ENCODE measurements around the gene UNC5C. TPM values are rescaled to one million over a fixed set of nuclear protein-coding genes. Genes with fewer than 3 reads are reported as not detected.

The UNC5C gene
- total and polyA plus RNA-seq, 4 donors, result 0.27 to 1.2 (median 0.78) TPM

DNA sequence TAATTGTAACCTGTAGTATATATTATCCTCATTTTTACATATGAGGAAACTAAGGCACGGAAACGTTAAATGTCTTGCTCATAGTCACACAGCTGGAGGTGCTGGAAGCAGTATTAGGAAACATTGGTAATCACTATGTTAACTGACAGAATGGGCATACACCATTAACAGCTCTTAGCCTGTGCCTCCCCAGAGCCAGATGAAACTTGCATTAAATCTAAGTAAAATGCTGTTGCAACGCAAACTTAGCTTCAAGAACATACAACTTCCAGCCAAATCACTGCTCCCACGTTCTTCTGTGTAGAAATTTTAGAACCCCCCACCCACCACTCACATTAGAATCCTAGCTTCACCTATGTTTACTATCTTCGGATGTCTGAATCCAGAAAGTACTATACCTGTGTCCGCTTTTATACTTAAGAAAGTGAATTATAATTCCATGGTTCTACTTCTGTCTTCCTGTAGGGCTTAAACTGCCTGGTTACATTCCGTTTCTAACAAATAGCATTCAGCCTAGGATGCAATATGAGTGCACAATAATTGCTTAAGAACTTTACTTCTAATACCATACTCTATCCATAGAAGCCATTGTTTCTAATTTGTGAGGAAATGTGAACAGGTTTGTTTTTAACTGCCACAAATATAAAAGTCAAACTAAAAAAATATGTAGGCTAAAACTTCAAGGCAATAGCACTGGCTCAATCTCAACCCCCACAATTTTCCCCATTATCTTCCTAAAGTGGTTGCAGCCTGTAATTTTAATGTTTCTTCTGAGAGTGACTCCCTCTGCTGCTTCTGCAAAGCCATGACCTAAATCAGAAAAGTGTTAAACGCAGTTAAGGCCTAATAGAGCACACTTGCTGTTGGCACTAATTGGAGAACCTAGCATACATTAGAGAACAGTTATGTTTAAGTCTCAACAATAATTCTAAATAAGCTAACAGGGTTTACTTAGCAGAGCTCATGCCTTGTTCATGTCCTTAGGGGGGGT lies 4.4 kb downstream of the UNC5C start:
- no peak overlapping the region for H3K9ac ChIP-seq (ENCODE audit: low read depth in 1 of 2, low read length in 2 of 2)
- no peaks in the 10 kb centered on the region for H3K36me3 ChIP-seq (ENCODE audit: control insufficient read depth in 4 of 4, insufficient read depth in 3 of 4, low read depth in 1 of 4, low read length in 3 of 4)
- peaks cover 8 to 20% (median 15%) of the 10 kb centered on the region in 4 donors for H3K4me1 ChIP-seq (ENCODE audit: control insufficient read depth in 4 of 4, insufficient read depth in 4 of 4, low read length in 3 of 4)
- peaks cover 0 to 11% (median 6%) of the 10 kb centered on the region in 4 donors for H3K27me3 ChIP-seq (ENCODE audit: control insufficient read depth in 4 of 4, insufficient read depth in 4 of 4, low read length in 3 of 4)
- no peak overlapping the region for H3K27ac ChIP-seq (ENCODE audit: low read depth in 1 of 2, low read length in 2 of 2)
- H3K9me3 ChIP-seq (ENCODE audit: control insufficient read depth in 4 of 4, low read length in 3 of 4), result no peaks in the 10 kb centered on the region
- no peak overlapping the region for H3K4me3 ChIP-seq (ENCODE audit: low read depth in 1 of 3, low read length in 3 of 3)
- TF ChIP-seq SP1 (IDR thresholded peaks at IDR 0.05), result no peak
- TF ChIP-seq FOXA1 (IDR thresholded peaks at IDR 0.05), result no peak
- TF ChIP-seq, protein P1, sequence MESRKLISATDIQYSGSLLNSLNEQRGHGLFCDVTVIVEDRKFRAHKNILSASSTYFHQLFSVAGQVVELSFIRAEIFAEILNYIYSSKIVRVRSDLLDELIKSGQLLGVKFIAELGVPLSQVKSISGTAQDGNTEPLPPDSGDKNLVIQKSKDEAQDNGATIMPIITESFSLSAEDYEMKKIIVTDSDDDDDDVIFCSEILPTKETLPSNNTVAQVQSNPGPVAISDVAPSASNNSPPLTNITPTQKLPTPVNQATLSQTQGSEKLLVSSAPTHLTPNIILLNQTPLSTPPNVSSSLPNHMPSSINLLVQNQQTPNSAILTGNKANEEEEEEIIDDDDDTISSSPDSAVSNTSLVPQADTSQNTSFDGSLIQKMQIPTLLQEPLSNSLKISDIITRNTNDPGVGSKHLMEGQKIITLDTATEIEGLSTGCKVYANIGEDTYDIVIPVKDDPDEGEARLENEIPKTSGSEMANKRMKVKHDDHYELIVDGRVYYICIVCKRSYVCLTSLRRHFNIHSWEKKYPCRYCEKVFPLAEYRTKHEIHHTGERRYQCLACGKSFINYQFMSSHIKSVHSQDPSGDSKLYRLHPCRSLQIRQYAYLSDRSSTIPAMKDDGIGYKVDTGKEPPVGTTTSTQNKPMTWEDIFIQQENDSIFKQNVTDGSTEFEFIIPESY (IDR thresholded peaks at IDR 0.05), result no peak
- TF ChIP-seq EGR1 (IDR thresholded peaks at IDR 0.05; ENCODE audit: low read depth in 2 of 2), result no peak
- TF ChIP-seq GABPA (IDR thresholded peaks at IDR 0.05 in 1 of 2, conservative IDR thresholded peaks at IDR 0.05 in 1 of 2), result no peak
- TF ChIP-seq HNF4G (IDR thresholded peaks at IDR 0.05), result no peak
- no peak for TF ChIP-seq TAF1 (conservative IDR thresholded peaks at IDR 0.05)
- TF ChIP-seq RAD21 (IDR thresholded peaks at IDR 0.05), result peak in 1 of 2 donors; percentile 12
- 58% methylated on average over 8 of the region's 8 CpGs for WGBS
- no peak for DNase-seq (ENCODE audit: low spot score)

DNA sequence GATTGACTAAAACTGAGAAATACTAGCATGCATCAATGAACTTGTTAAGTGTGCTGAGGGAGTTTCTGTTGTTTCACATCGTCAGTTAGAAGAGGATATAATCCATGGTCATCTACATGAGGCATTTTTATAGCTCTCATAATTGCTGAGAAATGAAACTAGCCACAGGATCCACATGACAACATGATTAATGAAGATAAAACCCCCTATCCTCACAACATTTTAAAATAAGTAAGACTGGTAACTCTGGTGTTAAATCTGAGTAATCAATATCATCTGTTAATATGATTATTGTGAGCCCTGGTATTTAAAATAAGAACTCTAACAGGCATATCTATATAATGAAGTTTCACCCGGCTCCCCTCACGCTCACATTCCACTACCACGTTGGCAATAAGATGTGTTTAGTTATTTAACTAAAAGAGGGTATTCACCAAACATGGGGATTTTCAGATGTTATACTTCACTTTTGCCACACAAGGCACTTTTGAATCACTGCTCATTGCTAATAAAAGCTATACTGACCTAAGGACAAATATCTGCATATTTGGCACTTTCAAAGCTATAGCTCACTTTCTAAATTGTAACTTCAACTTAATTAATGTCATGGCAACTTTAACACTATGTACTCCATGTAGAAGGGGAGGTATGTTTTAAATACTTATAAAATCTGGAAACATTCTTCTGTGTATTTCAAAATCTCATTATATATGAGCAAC lies 6.7 kb downstream of the UNC5C start:
- H3K9ac ChIP-seq (ENCODE audit: low read depth in 1 of 2, low read length in 2 of 2), result no peak overlapping the region
- peaks cover 0 to 14% (median 0%) of the 10 kb centered on the region in 4 donors for H3K27me3 ChIP-seq (ENCODE audit: control insufficient read depth in 4 of 4, insufficient read depth in 4 of 4, low read length in 3 of 4)
- no peak overlapping the region for H3K4me3 ChIP-seq (ENCODE audit: low read depth in 1 of 3, low read length in 3 of 3)
- no peak for DNase-seq (ENCODE audit: low spot score)
- no peak for TF ChIP-seq RXRA (IDR thresholded peaks at IDR 0.05)
- TF ChIP-seq RAD21 (IDR thresholded peaks at IDR 0.05), result no peak
- TF ChIP-seq, protein P1 (IDR thresholded peaks at IDR 0.05), result no peak
- no peak for TF ChIP-seq FOXA2 (IDR thresholded peaks at IDR 0.05)
- TF ChIP-seq GABPA (IDR thresholded peaks at IDR 0.05 in 1 of 2, conservative IDR thresholded peaks at IDR 0.05 in 1 of 2), result no peak
- TF ChIP-seq, protein P2, sequence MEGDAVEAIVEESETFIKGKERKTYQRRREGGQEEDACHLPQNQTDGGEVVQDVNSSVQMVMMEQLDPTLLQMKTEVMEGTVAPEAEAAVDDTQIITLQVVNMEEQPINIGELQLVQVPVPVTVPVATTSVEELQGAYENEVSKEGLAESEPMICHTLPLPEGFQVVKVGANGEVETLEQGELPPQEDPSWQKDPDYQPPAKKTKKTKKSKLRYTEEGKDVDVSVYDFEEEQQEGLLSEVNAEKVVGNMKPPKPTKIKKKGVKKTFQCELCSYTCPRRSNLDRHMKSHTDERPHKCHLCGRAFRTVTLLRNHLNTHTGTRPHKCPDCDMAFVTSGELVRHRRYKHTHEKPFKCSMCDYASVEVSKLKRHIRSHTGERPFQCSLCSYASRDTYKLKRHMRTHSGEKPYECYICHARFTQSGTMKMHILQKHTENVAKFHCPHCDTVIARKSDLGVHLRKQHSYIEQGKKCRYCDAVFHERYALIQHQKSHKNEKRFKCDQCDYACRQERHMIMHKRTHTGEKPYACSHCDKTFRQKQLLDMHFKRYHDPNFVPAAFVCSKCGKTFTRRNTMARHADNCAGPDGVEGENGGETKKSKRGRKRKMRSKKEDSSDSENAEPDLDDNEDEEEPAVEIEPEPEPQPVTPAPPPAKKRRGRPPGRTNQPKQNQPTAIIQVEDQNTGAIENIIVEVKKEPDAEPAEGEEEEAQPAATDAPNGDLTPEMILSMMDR (IDR thresholded peaks at IDR 0.05; ENCODE audit: low read depth, low read length, missing input control), result no peak
- no peak for TF ChIP-seq HNF4G (IDR thresholded peaks at IDR 0.05)
- TF ChIP-seq EGR1 (IDR thresholded peaks at IDR 0.05; ENCODE audit: low read depth in 2 of 2), result no peak
- TF ChIP-seq, protein P3, sequence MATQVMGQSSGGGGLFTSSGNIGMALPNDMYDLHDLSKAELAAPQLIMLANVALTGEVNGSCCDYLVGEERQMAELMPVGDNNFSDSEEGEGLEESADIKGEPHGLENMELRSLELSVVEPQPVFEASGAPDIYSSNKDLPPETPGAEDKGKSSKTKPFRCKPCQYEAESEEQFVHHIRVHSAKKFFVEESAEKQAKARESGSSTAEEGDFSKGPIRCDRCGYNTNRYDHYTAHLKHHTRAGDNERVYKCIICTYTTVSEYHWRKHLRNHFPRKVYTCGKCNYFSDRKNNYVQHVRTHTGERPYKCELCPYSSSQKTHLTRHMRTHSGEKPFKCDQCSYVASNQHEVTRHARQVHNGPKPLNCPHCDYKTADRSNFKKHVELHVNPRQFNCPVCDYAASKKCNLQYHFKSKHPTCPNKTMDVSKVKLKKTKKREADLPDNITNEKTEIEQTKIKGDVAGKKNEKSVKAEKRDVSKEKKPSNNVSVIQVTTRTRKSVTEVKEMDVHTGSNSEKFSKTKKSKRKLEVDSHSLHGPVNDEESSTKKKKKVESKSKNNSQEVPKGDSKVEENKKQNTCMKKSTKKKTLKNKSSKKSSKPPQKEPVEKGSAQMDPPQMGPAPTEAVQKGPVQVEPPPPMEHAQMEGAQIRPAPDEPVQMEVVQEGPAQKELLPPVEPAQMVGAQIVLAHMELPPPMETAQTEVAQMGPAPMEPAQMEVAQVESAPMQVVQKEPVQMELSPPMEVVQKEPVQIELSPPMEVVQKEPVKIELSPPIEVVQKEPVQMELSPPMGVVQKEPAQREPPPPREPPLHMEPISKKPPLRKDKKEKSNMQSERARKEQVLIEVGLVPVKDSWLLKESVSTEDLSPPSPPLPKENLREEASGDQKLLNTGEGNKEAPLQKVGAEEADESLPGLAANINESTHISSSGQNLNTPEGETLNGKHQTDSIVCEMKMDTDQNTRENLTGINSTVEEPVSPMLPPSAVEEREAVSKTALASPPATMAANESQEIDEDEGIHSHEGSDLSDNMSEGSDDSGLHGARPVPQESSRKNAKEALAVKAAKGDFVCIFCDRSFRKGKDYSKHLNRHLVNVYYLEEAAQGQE (IDR thresholded peaks at IDR 0.05), result no peak
- no peak for TF ChIP-seq FOXA1 (IDR thresholded peaks at IDR 0.05)
- TF ChIP-seq HNF4A (conservative IDR thresholded peaks at IDR 0.05), result no peak
- no peak for TF ChIP-seq TAF1 (conservative IDR thresholded peaks at IDR 0.05)
- no peak for TF ChIP-seq JUND (IDR thresholded peaks at IDR 0.05)
- no peak for TF ChIP-seq NR2F2 (IDR thresholded peaks at IDR 0.05)
- TF ChIP-seq, protein P4, sequence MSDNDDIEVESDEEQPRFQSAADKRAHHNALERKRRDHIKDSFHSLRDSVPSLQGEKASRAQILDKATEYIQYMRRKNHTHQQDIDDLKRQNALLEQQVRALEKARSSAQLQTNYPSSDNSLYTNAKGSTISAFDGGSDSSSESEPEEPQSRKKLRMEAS (IDR thresholded peaks at IDR 0.05), result no peak
- no peak for TF ChIP-seq SP1 (IDR thresholded peaks at IDR 0.05)
- TF ChIP-seq, protein P5, sequence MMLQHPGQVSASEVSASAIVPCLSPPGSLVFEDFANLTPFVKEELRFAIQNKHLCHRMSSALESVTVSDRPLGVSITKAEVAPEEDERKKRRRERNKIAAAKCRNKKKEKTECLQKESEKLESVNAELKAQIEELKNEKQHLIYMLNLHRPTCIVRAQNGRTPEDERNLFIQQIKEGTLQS (IDR thresholded peaks at IDR 0.05), result no peak
- no peak for TF ChIP-seq YY1 (IDR thresholded peaks at IDR 0.05)
- no peaks in the 10 kb centered on the region for H3K9me3 ChIP-seq (ENCODE audit: control insufficient read depth in 4 of 4, low read length in 3 of 4)
- 44% methylated on average over 4 of the region's 4 CpGs for WGBS
- no peaks in the 10 kb centered on the region for H3K36me3 ChIP-seq (ENCODE audit: control insufficient read depth in 4 of 4, insufficient read depth in 3 of 4, low read depth in 1 of 4, low read length in 3 of 4)
- H3K4me1 ChIP-seq (ENCODE audit: control insufficient read depth in 4 of 4, insufficient read depth in 4 of 4, low read length in 3 of 4), result peaks cover 0 to 2% (median 0%) of the 10 kb centered on the region in 4 donors
- H3K27ac ChIP-seq (ENCODE audit: low read depth in 1 of 2, low read length in 2 of 2), result peak overlapping the region in 1 of 2 donors; percentile 32
